GM11168 (cell line): ENCODE results near the gene TF.

ENCODE experiments used
- in situ Hi-C: fragments of 300-500 bp; cut with MboI; formaldehyde crosslinking; loops from one replicate; pipeline ENCODE4 v1.12.0; 2022; ENCODE audit warnings: low sequenced_read_pairs; ENCODE audit not compliant: unreplicated experiment

TF gene

GRCh38 chr3:133831966-133832801, 86.0 kb downstream of the TF start:
- in situ Hi-C loops: no loop called here

DNA sequence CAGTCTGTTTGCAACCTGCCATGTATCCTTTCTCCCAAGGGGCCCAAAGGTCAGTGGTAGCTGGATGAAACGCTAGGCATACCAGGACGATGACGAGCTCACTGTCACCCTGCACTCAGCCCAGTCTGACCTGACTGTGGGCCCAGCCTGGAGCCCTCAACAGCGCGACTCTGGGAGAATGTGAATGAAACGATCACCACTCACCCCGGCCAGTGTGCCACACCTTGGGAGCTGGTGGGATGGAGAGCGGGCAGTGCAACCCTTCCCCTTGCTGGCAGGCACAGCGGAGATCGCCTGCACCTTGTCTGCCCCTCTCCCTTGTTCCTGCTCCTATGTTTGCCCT, 86.6 kb downstream of the TF start:
- in situ Hi-C loops: no loop called here

DNA sequence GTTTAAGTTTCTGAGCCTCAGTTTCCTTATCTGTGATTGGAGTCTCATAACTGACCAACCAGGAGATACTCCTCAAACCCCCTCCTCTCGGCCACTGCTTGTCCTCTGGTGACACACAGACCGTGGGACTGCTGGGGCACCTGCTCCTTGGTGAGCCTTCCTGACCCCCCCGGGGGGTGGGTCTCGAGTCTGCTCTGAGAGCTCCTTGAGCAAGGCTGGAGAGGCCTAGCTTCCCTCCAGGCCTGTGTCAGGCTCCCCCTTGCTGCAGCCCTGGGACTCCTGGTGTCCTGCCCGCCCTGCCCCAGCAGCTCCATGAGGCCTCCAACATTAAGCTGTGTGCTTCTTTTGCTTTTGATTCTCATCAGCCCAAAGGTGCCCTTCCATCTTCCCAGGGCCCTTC, 87.1 kb downstream of the TF start:
- in situ Hi-C loops: no loop called here

DNA sequence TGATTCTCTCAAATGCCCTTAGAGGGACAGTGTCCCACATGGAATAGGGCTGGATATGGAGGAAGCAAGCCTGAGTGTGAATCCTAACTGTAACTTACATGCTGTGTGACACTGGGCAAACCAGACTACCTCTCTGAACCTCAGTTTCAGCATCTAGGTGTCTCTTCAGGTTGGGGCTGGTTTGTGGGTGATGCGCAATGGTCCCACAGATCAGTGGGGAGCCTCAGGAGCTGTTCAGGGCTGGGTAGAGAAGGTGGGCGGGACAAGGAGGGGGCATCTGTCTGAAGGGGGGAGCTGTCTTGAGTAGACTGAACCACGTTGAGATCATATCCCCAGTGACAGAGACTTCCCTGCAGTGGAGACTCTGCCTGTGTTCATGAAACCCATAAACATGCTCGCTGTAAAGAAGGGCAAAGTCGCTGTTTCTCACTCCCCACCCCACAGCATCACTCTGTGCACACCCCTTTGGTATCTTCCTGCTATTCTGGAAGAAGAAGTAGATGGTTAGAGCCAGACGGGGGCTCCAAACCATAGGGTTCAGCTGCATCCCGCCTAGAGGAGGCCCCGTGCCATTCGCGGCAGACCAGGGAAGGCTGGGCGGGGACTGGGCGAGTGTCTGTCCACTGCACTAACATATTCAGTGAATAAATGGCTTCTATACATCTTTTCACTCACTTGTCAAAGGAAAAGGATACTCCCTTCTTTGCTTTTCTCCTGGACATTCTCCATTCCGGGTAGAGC, 87.9 kb downstream of the TF start:
- in situ Hi-C loops: no loop called here

DNA sequence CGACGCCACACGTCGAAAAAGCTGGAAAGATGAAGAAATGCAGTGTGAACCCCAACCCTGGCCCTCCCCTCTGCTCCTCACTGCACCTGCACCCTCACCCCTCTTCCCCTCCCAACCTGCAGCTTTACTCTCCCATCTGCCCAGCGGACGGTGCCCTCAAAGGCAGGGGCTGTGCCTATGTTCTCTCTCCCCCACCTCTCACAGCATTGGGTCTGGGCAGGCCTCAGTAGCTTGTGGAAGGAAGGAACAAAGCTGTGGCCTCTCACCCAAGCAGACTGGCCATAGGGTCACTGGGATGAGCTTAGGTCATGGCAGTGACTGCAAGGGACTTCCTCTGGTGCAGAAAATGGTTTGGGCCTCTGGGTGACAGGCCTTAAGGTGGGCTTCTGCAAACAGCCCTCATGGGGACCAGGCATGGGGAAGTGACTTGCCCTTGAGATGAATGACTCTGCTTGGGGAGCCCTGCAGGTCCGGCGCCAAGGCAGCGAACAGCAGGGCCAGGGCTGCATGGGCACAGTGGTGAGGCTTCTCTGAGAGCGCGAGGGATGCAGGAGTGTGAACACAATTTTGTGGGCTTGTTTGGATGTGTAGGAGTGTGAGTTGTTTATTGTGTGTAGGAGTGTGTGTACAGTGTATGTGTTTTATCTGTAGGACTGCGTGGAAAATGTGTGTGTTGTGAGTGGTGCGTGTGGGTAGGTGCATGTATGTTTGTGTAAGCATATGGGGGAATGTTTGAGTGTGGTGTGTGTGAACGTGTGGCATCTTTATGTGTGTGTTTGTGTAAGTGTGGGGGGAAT, 88.6 kb downstream of the TF start:
- in situ Hi-C loops: no loop called here

DNA sequence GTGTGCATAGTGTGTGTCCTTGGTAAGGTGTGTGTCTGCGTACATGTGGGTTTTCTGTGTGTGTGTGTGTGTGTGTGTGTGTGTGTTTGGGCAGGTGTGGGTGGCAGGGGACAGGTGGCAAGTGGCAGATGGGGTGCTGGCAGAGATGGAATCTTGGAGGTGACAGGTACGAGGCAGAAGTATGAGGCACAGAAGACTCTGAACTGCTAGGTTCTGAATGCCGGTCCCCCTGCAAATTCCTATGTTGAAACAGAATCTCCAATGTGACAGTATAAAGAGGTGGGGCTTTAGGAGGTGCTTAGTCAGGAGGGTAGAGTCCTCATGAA, 89.2 kb downstream of the TF start:
- in situ Hi-C loops: no loop called here

DNA sequence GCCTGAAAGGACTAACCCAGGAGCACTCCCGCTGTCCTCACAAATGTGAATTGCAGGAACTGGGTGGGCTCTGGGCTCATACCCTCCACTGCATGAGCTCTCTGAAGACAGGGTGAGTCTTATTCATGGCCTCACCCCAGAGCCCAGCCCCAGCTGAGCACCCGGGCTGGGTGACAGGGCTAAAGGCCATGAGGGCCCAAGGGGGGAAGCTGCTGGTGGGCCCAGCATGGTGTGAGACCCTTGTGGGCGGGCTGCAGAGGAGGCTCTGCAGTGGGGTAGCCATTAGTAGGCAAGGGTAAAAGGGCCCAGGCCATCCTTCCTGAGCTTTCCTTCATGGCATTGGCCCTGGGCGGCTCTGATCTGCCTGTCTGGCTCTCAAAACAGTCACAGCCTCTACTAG, 89.8 kb downstream of the TF start:
- in situ Hi-C loops: no loop called here

DNA sequence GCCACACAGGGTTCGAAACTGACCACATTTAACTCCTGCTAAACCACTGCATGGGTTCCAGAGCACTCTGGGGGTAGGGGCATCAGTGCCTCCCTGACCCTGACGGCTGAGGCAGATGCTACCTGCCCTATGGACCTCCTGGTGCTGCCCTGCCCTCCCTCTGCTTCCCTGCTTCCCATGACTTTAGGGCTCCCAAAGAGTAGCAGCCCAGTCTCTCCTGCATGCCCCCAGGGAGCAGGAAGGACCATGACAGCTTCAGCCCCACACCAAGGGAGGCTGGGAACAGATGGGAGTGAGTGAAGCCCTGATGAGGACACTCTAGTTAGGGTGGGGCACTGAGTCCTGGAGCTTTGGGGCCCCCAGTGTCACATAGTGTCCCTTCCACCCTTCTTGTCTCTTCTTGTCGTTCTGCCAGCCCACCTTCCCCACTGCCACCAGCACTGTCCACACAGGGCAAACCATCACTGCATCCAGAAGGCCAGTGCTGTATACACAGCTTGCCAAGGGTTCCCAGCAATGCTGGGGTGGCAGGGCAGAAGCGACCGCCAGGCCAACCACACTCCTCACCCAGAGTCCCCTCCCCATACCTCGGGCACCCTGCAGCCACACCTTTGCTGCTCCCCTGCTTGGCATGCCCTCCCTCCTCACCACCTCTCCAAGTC, 90.4 kb downstream of the TF start:
- in situ Hi-C loops: no loop called here

GRCh38 chr3:133837487-133838295, 91.5 kb downstream of the TF start:
- in situ Hi-C loops: no loop called here

- in situ Hi-C loops: no loop called here
Observed at GRCh38 chr3:133838296-133838789, 92.2 kb downstream of the TF start.

DNA sequence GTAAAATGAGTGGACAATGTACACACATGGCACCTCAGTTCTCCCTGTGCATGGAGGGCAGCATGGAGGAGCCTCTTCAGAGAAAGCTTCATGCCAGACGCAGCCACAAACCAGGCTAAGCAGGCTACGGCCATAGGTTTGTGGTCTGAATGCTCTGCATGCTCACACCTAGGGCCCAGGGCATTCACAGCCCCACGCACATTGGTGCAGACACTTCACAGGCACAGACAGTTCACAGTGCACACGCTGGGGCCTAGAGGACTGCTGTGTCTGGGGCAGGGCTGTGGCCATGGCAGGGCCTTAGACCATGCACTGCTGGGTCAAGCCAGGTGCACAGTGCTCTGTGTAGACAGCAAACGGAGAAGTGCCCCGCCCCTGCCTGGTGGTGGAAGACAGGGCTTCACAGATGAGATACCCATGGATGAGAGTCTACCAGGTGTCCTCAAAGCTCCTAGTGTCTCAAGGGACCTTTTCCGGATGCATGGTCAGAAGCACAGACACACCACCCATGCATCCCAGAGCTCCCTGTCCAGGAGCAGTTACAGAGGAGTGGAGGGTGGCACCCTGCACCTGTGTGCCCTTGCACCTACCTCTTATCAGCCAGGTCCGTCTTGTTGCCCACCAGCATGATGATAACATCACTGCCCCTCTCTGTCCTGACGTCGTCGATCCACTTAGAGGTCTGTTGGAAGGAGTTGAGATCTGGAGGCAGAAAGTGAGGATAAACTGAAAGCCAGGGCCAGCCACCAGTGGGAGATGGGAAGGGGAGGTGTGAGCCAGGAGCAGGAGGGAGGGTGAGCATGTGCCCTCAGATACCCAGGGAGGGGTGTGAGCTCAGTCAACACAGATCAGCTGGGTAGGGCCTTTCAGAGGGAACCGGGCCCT, 93.0 kb downstream of the TF start:
- in situ Hi-C loops: no loop called here

GRCh38 chr3:133840055-133840737, 94.0 kb downstream of the TF start:
- in situ Hi-C loops: no loop called here

DNA sequence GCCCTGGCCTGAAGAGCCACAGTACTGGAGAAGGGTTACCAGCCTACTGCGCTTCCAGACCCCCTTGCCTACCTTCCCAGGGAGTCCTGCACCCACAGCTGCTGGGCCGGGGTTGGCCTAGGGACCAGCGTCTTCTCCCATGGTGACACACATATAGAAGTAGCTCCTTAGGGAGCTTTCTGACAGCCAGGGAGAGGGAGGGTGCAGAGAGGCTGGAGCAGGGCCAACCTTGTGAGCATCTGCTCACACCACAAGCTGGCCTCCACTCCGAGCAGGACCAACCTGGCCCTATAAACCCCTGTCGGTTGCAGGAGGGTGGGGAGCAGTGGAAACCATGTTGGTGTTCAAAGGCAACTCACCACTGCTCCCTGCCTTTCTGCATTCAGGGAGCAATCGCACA, 94.6 kb downstream of the TF start:
- in situ Hi-C loops: no loop called here

DNA sequence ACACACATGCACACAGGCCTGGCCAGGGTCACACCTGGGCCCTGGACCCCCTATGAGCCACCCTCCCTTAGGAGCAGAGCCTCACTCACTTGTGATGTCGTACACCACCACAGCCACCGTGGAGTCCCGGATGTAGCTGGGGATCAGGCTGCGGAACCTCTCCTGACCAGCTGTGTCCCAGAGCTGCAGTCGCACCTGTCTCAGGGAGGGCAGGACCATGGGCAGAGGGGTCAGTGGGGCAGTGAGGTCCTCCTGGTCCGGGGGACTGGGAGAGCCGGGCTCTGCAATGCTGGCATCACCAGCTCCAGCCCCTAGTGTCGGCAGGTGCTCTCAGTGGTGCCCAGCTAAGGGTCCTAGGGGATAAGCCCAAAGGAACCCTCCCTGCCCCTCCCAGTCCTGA, 95.0 kb downstream of the TF start:
- in situ Hi-C loops: no loop called here

- in situ Hi-C loops: no loop called here
Observed at GRCh38 chr3:133842158-133842557, 96.0 kb downstream of the TF start.

- in situ Hi-C loops: no loop called here
Observed at GRCh38 chr3:133843634-133844033, 97.4 kb downstream of the TF start.

DNA sequence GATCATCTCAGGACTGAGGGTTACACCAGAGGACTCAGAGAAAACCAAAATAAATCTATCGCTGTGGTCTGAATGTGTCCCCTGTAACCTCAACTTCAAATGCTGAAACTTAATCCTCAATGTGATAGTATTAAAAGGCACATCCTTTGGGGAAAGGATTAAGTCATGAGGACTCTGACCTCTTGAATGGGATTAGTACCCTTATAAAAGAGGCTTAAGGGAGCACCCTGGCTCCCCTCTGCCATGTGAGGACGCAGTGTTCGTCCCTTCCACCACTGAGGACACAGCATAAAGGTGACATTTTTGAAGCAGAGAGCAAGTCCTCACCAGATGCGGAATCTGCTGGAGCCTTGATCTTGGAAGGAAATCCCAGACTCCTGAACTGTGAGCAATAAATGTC, 98.9 kb downstream of the TF start:
- in situ Hi-C loops: no loop called here
